Keratinocyte (primary cell): ENCODE measurements around the gene PCNX1. TPM values are rescaled to one million over a fixed set of nuclear protein-coding genes. Genes with fewer than 3 reads are reported as not detected.

Experiments
- DNase-seq: peaks from one replicate; pipeline ENCODE4 v3.0.0-alpha.2; 2011; ENCODE audit warnings: low read depth, missing footprints, low spot score
- FAIRE-seq: peaks from 2 replicates; lab custom pipeline; 2011; peaks lifted over from hg19 to GRCh38; lab: Jason Lieb, UNC
- H2AFZ ChIP-seq: 2 replicates; pipeline ENCODE4 v1.6.0; 2012; ENCODE audit warnings: low read length, control low read depth, inconsistent platforms; ENCODE audit not compliant: control insufficient read depth
- H3K27ac ChIP-seq: 2 replicates; pipeline ENCODE4 v1.5.1; 2011; ENCODE audit warnings: low read length; ENCODE audit not compliant: control insufficient read depth, insufficient read depth
- H3K27me3 ChIP-seq: 3 replicates; pipeline ENCODE4 v1.6.0; 2011; ENCODE audit warnings: low read length; ENCODE audit not compliant: control insufficient read depth, insufficient read depth; ENCODE audit errors: extremely low read depth
- H3K36me3 ChIP-seq, 2 experiments: 2 replicates in 1 of 2; 3 replicates in 1 of 2; pipeline ENCODE4 v1.5.1; 2011; ENCODE audit warnings: low read length in 2 of 2, mild to moderate bottlenecking in 1 of 2; ENCODE audit not compliant: control insufficient read depth in 2 of 2, insufficient read depth in 2 of 2; ENCODE audit errors: extremely low read depth in 1 of 2
- H3K4me1 ChIP-seq: 3 replicates; pipeline ENCODE4 v1.5.1; 2011; ENCODE audit warnings: low read length; ENCODE audit not compliant: control insufficient read depth, insufficient read depth; ENCODE audit errors: extremely low read depth
- H3K4me2 ChIP-seq: 3 replicates; pipeline ENCODE4 v1.6.0; 2011; ENCODE audit warnings: low read depth, low read length; ENCODE audit not compliant: control insufficient read depth, insufficient read depth; ENCODE audit errors: extremely low read depth
- H3K4me3 ChIP-seq, 3 experiments: fragments of 200-600 bp in 1 of 3; sonication (generic) in 1 of 3; 2 replicates in 2 of 3; 3 replicates in 1 of 3; pipeline ENCODE4 v1.5.1; 2011 to 2016; ENCODE audit warnings: low read length in 3 of 3, mild to moderate bottlenecking in 3 of 3, control low read depth in 2 of 3, inconsistent platforms in 1 of 3, low read depth in 1 of 3, mixed read lengths in 1 of 3, mixed run types in 1 of 3, moderate library complexity in 1 of 3; ENCODE audit not compliant: control insufficient read depth in 2 of 3, insufficient read depth in 2 of 3; ENCODE audit errors: extremely low read depth in 1 of 3
- H3K79me2 ChIP-seq: 2 replicates; pipeline ENCODE4 v1.6.0; 2012; ENCODE audit warnings: low read length; ENCODE audit not compliant: control insufficient read depth, insufficient read depth
- H3K9ac ChIP-seq: 3 replicates; pipeline ENCODE4 v1.6.0; 2011; ENCODE audit warnings: low read length; ENCODE audit not compliant: control insufficient read depth, insufficient read depth; ENCODE audit errors: extremely low read depth
- H3K9me1 ChIP-seq: 3 replicates; pipeline ENCODE4 v1.6.0; 2011; ENCODE audit warnings: low read length; ENCODE audit not compliant: control insufficient read depth, insufficient read depth; ENCODE audit errors: extremely low read depth
- H3K9me3 ChIP-seq: 2 replicates; pipeline ENCODE4 v1.5.1; 2012; ENCODE audit warnings: low read depth, low read length; ENCODE audit not compliant: control insufficient read depth
- H4K20me1 ChIP-seq: 3 replicates; pipeline ENCODE4 v1.6.0; 2011; ENCODE audit warnings: low read length; ENCODE audit not compliant: control insufficient read depth, insufficient read depth; ENCODE audit errors: extremely low read depth
- EZH2 ChIP-seq: IDR thresholded peaks from one replicate; pipeline ENCODE4 v1.6.1; 2012; ENCODE audit warnings: inconsistent platforms, mild to moderate bottlenecking, low read length, moderate library complexity
- dilution Hi-C: fragments of 300-500 bp; cut with MboI; formaldehyde crosslinking; loops from one replicate; pipeline ENCODE4 v1.7.0; 2020; ENCODE audit warnings: low sequenced_read_pairs; ENCODE audit not compliant: extremely low pct_ligation_motif_present
- polyA plus RNA-seq, 5 experiments: library from polyadenylated mRNA; depleted of rRNA in 3 of 5; stranded (reverse) in 3 of 5; stranded (forward) in 1 of 5; unstranded in 1 of 5; fragments of >200 nt; gene quantifications; 1 replicate in 1 of 5; 2 replicates in 3 of 5; 3 replicates in 1 of 5; pipeline versions ENCODE4 v1.2.1 to v1.2.3, GENCODE V29; 2011 to 2012; ENCODE audit warnings: missing spikeins in 2 of 5, low read depth in 1 of 5, low replicate concordance in 1 of 5
- TF ChIP-seq, protein P1 (sequence below), 3 experiments: IDR thresholded peaks in 1 of 3; conservative IDR thresholded peaks in 1 of 3; optimal IDR thresholded peaks in 1 of 3; 2 replicates in 2 of 3; 3 replicates in 1 of 3; pipeline versions ENCODE3 to v1.5.1; 2011; ENCODE audit warnings: low read length in 3 of 3, mild to moderate bottlenecking in 3 of 3, moderate library complexity in 2 of 3, control low read depth in 1 of 3, inconsistent platforms in 1 of 3; ENCODE audit not compliant: insufficient read depth in 2 of 3; ENCODE audit errors: extremely low read depth in 1 of 3

PCNX1 gene
- polyA plus RNA-seq, 1 donor (not counting 4 experiments of a cell fraction or from before 2014, with no cell fraction given), result 39.8 TPM

GRCh38 chr14:70943838-70944237, 36.6 kb downstream of the PCNX1 start:
- peaks cover 63% of the 10 kb centered on the region for H3K79me2 ChIP-seq
- dilution Hi-C loops, result no loop called here
- no peak overlapping the region for H3K4me2 ChIP-seq
- no peak overlapping the region for H3K4me3 ChIP-seq
- no peak overlapping the region for H2AFZ ChIP-seq
- H4K20me1 ChIP-seq, result no peaks in the 10 kb centered on the region
- no peak overlapping the region for H3K9ac ChIP-seq
- H3K4me1 ChIP-seq, result no peaks in the 10 kb centered on the region
- H3K9me1 ChIP-seq, result no peaks in the 10 kb centered on the region
- no peaks in the 10 kb centered on the region for H3K27me3 ChIP-seq
- peaks cover 4% of the 10 kb centered on the region for H3K9me3 ChIP-seq
- FAIRE-seq (no peak), DNase-seq (no peak)
- TF ChIP-seq, protein P1, sequence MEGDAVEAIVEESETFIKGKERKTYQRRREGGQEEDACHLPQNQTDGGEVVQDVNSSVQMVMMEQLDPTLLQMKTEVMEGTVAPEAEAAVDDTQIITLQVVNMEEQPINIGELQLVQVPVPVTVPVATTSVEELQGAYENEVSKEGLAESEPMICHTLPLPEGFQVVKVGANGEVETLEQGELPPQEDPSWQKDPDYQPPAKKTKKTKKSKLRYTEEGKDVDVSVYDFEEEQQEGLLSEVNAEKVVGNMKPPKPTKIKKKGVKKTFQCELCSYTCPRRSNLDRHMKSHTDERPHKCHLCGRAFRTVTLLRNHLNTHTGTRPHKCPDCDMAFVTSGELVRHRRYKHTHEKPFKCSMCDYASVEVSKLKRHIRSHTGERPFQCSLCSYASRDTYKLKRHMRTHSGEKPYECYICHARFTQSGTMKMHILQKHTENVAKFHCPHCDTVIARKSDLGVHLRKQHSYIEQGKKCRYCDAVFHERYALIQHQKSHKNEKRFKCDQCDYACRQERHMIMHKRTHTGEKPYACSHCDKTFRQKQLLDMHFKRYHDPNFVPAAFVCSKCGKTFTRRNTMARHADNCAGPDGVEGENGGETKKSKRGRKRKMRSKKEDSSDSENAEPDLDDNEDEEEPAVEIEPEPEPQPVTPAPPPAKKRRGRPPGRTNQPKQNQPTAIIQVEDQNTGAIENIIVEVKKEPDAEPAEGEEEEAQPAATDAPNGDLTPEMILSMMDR (optimal IDR thresholded peaks at IDR 0.05 in 1 of 3, IDR thresholded peaks at IDR 0.05 in 1 of 3, conservative IDR thresholded peaks at IDR 0.05 in 1 of 3; ENCODE audit: extremely low read depth in 1 of 3, insufficient read depth in 2 of 3, low read length in 3 of 3), result no peak
- no peak for TF ChIP-seq EZH2
- H3K27ac ChIP-seq, result no peak overlapping the region
- peaks cover 6 to 10% of the 10 kb centered on the region in 2 experiments for H3K36me3 ChIP-seq

DNA sequence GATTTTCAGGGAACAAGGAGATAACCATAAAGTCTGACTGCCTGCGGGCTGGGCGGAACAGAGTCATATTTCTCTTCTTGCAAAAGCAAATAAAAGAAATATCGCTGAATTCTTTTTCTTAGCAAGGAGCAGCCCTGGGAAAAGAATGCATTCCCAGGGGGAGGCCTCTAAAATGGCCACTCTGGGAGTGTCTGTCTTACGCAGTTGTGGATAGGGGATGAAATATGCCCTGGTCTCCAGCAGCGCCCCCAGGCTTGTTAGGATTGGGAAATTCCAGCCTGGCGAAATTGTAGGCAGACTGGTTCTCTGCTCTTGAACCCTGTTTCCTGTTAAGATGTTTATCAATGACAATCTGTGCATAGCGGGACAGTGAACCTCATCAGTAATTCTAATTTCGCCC, 40.5 kb downstream of the PCNX1 start:
- H3K9me3 ChIP-seq, result peaks cover 4% of the 10 kb centered on the region
- DNase-seq (no peak), FAIRE-seq (no peak)
- H3K9me1 ChIP-seq, result no peaks in the 10 kb centered on the region
- no peak overlapping the region for H3K4me3 ChIP-seq
- no peak overlapping the region for H3K4me2 ChIP-seq
- dilution Hi-C loops, result no loop called here
- no peak overlapping the region for H2AFZ ChIP-seq
- H3K27ac ChIP-seq, result no peak overlapping the region
- TF ChIP-seq, protein P1 (optimal IDR thresholded peaks at IDR 0.05 in 1 of 3, IDR thresholded peaks at IDR 0.05 in 1 of 3, conservative IDR thresholded peaks at IDR 0.05 in 1 of 3; ENCODE audit: extremely low read depth in 1 of 3, insufficient read depth in 2 of 3, low read length in 3 of 3), result no peak
- no peak for TF ChIP-seq EZH2
- H3K79me2 ChIP-seq, result peaks cover 51% of the 10 kb centered on the region
- H3K27me3 ChIP-seq, result no peaks in the 10 kb centered on the region
- H3K4me1 ChIP-seq, result no peaks in the 10 kb centered on the region
- H3K36me3 ChIP-seq, result peaks cover 6 to 11% of the 10 kb centered on the region in 2 experiments
- no peaks in the 10 kb centered on the region for H4K20me1 ChIP-seq
- H3K9ac ChIP-seq, result no peak overlapping the region
